Smooth muscle cell (in vitro differentiated cells): ENCODE results near the gene SREBF2. TPM values are rescaled to one million over a fixed set of nuclear protein-coding genes. Genes with fewer than 3 reads are reported as not detected.

Experiments
- DNase-seq: peaks from one replicate; lab custom pipeline; 2025; ENCODE audit not compliant: unreplicated experiment; lab: John Stamatoyannopoulos, UW
- H2AFZ ChIP-seq: fragments of 200-600 bp; sonication (generic); 2 replicates; pipeline ENCODE4 v1.6.0; 2016; ENCODE audit warnings: antibody characterized with exemption, low read depth, mild to moderate bottlenecking
- H3F3A ChIP-seq: fragments of 200-600 bp; sonication (generic); 2 replicates; pipeline ENCODE4 v1.6.0; 2017; ENCODE audit warnings: antibody characterized with exemption, low read depth
- H3K27ac ChIP-seq: fragments of 200-600 bp; sonication (generic); 2 replicates; pipeline ENCODE4 v1.5.1; 2016; ENCODE audit warnings: low read depth, mild to moderate bottlenecking
- H3K27me3 ChIP-seq: fragments of 200-600 bp; sonication (generic); 2 replicates; pipeline ENCODE4 v1.6.1; 2016; ENCODE audit warnings: low read depth, mild to moderate bottlenecking
- H3K36me3 ChIP-seq: fragments of 200-600 bp; sonication (generic); 2 replicates; pipeline ENCODE4 v1.5.1; 2016; ENCODE audit warnings: low read depth
- H3K4me1 ChIP-seq: fragments of 200-600 bp; sonication (generic); 2 replicates; pipeline ENCODE4 v1.5.1; 2016; ENCODE audit warnings: low read depth
- H3K4me2 ChIP-seq: fragments of 200-600 bp; sonication (generic); 2 replicates; pipeline ENCODE4 v1.6.0; 2016; ENCODE audit warnings: mild to moderate bottlenecking
- H3K4me3 ChIP-seq: fragments of 200-600 bp; sonication (generic); 2 replicates; pipeline ENCODE4 v1.5.1; 2016; ENCODE audit warnings: mild to moderate bottlenecking
- H3K79me2 ChIP-seq: fragments of 200-600 bp; sonication (generic); 2 replicates; pipeline ENCODE4 v1.6.0; 2016; ENCODE audit warnings: low read depth, mild to moderate bottlenecking
- H3K9ac ChIP-seq: fragments of 200-600 bp; sonication (generic); 2 replicates; pipeline ENCODE4 v1.6.0; 2016; ENCODE audit warnings: low read depth
- H3K9me3 ChIP-seq: fragments of 200-600 bp; sonication (generic); replicated peaks from 2 replicates; pipeline ENCODE4 v1.5.1; 2016; ENCODE audit warnings: low read depth
- H4K20me1 ChIP-seq: fragments of 200-600 bp; sonication (generic); 2 replicates; pipeline ENCODE4 v1.6.0; 2016; ENCODE audit warnings: low read depth
- CTCF ChIP-seq: fragments of 200-600 bp; sonication (generic); IDR thresholded peaks from 2 replicates; pipeline ENCODE4 v1.5.1; 2017; ENCODE audit warnings: borderline replicate concordance, mild to moderate bottlenecking, antibody characterized with exemption; ENCODE audit not compliant: insufficient read depth, poor library complexity, severe bottlenecking
- WGBS: methylation state at CpG from one replicate; pipeline ENCODE4 v1.1.7; 2016; ENCODE audit warnings: low lambda C conversion rate; 5-methylcytosine and 5-hydroxymethylcytosine counted together
- polyA plus RNA-seq: library from polyadenylated mRNA; unstranded; fragments of >200 nt; fragmentation: Nextera tagmentation; extraction: Ambion mirVana; gene quantifications from 2 replicates; pipeline ENCODE4 v1.2.1, GENCODE V29; 2016
- total RNA-seq: library from RNA; depleted of rRNA; stranded (reverse); fragments of >200 nt; gene quantifications from 2 replicates; pipeline ENCODE4 v1.2.3, GENCODE V29; 2014

The SREBF2 gene
- total and polyA plus RNA-seq, 2 experiments from 2014 or later = 62.9 to 78.2 TPM

- Histone ChIP-seq H4K20me1 (peaks cover 4% of the 10 kb centered on the region), H3K4me2 (no peak overlapping the region), H3K27me3 (no peaks in the 10 kb centered on the region), H2AFZ (no peak overlapping the region), H3K4me3 (no peak overlapping the region), H3K4me1 (no peaks in the 10 kb centered on the region), H3K79me2 (no peaks in the 10 kb centered on the region), H3K9ac (no peak overlapping the region), H3K9me3 (no peaks in the 10 kb centered on the region), H3F3A (no peaks in the 10 kb centered on the region), H3K27ac (no peak overlapping the region), H3K36me3 (no peaks in the 10 kb centered on the region)
- no peak for DNase-seq
- WGBS = 93% methylated on average over 12 of the region's 12 CpGs
- TF ChIP-seq CTCF = no peak
Measured at GRCh38 chr22:41810022-41810421, 22.9 kb upstream of the SREBF2 start.

- DNase-seq = no peak
- TF ChIP-seq CTCF = no peak
- Histone ChIP-seq H3K4me2 (no peak overlapping the region), H4K20me1 (no peaks in the 10 kb centered on the region), H3F3A (no peaks in the 10 kb centered on the region), H2AFZ (no peak overlapping the region), H3K4me1 (no peaks in the 10 kb centered on the region), H3K4me3 (no peak overlapping the region), H3K27me3 (no peaks in the 10 kb centered on the region), H3K9me3 (no peaks in the 10 kb centered on the region), H3K9ac (no peak overlapping the region), H3K79me2 (no peaks in the 10 kb centered on the region), H3K36me3 (no peaks in the 10 kb centered on the region), H3K27ac (no peak overlapping the region)
- WGBS = 98% methylated on average over 16 of the region's 16 CpGs
Measured at GRCh38 chr22:41812805-41813545, 19.9 kb upstream of the SREBF2 start.

- Histone ChIP-seq H3K27me3 (no peaks in the 10 kb centered on the region), H3K4me1 (no peaks in the 10 kb centered on the region), H4K20me1 (no peaks in the 10 kb centered on the region), H3K9me3 (no peaks in the 10 kb centered on the region), H3F3A (no peaks in the 10 kb centered on the region), H3K4me3 (no peak overlapping the region), H3K36me3 (no peaks in the 10 kb centered on the region), H3K79me2 (no peaks in the 10 kb centered on the region), H2AFZ (no peak overlapping the region), H3K9ac (no peak overlapping the region), H3K27ac (no peak overlapping the region), H3K4me2 (no peak overlapping the region)
- TF ChIP-seq CTCF = no peak
- no peak for DNase-seq
- WGBS = over 99% methylated on average over 9 of the region's 9 CpGs
Measured at GRCh38 chr22:41813726-41814410, 19.0 kb upstream of the SREBF2 start.
